Choroid plexus epithelial cell (primary cell): Measurements from ENCODE around the gene KCNK5.

ENCODE experiments used
- DNase-seq: peaks from one replicate; pipeline ENCODE4 v3.0.0-alpha.2; 2010; ENCODE audit warnings: low read depth
- H3K4me3 ChIP-seq: 2 replicates; pipeline ENCODE4 v1.5.1; 2011; ENCODE audit warnings: low read depth, mild to moderate bottlenecking, control low read depth, low read length, moderate library complexity
- CTCF ChIP-seq: conservative IDR thresholded peaks from 2 replicates; pipeline ENCODE4 v1.5.1; 2011; ENCODE audit warnings: low read depth, mild to moderate bottlenecking, control low read depth, inconsistent platforms, low read length, moderate library complexity

The KCNK5 gene

GRCh38 chr6:39211183-39211582, 18.1 kb downstream of the KCNK5 start:
- DNase-seq, result no peak
- no peak for TF ChIP-seq CTCF
- H3K4me3 ChIP-seq, result no peak overlapping the region

GRCh38 chr6:39210450-39210849, 18.8 kb downstream of the KCNK5 start:
- no peak overlapping the region for H3K4me3 ChIP-seq
- no peak for TF ChIP-seq CTCF
- no peak for DNase-seq

- H3K4me3 ChIP-seq, result no peak overlapping the region
- TF ChIP-seq CTCF, result no peak
Observed at GRCh38 chr6:39209911-39210310, 19.4 kb downstream of the KCNK5 start.

GRCh38 chr6:39209360-39209811, 19.9 kb downstream of the KCNK5 start:
- DNase-seq, result no peak
- no peak for TF ChIP-seq CTCF
- H3K4me3 ChIP-seq, result no peak overlapping the region

More at GRCh38 chr6:39209911-39210310, 19.4 kb downstream of the KCNK5 start:
- no peak for DNase-seq

- H3K4me3 ChIP-seq, result no peak overlapping the region
- no peak for DNase-seq
- no peak for TF ChIP-seq CTCF
Observed at GRCh38 chr6:39208223-39208739, 21.0 kb downstream of the KCNK5 start.

GRCh38 chr6:39207416-39208222, 21.7 kb downstream of the KCNK5 start:
- H3K4me3 ChIP-seq, result no peak overlapping the region
- DNase-seq, result no peak
- TF ChIP-seq CTCF, result no peak
